Glutamatergic neuron (in vitro differentiated cells): ENCODE measurements around the gene FLT4. TPM values are rescaled to one million over a fixed set of nuclear protein-coding genes. Genes with fewer than 3 reads are reported as not detected.
"Not testable (repeated sequence)": the region's sequence is repeated elsewhere in the genome, so short reads cannot be mapped to it uniquely, and the experiment has no call there.

ENCODE experiments used
- DNase-seq: peaks from one replicate; pipeline ENCODE4 v3.0.0; 2022
- H3K27ac Mint-ChIP-seq: one replicate; pipeline ENCODE4 v1.8.0; 2020; ENCODE audit warnings: mild to moderate bottlenecking, mixed read lengths, inconsistent platforms; ENCODE audit not compliant: unreplicated experiment
- H3K27me3 Mint-ChIP-seq: one replicate; pipeline ENCODE4 v1.8.0; 2020; ENCODE audit warnings: mild to moderate bottlenecking, moderate library complexity, mixed read lengths, inconsistent platforms; ENCODE audit not compliant: unreplicated experiment
- H3K36me3 Mint-ChIP-seq: one replicate; pipeline ENCODE4 v1.8.0; 2020; ENCODE audit warnings: mild to moderate bottlenecking, mixed read lengths, inconsistent platforms; ENCODE audit not compliant: unreplicated experiment
- H3K4me1 Mint-ChIP-seq: one replicate; pipeline ENCODE4 v1.8.0; 2020; ENCODE audit warnings: mild to moderate bottlenecking, low read depth, mixed read lengths, inconsistent platforms; ENCODE audit not compliant: unreplicated experiment
- H3K4me3 Mint-ChIP-seq: one replicate; pipeline ENCODE4 v1.8.0; 2020; ENCODE audit warnings: mild to moderate bottlenecking, mixed read lengths, inconsistent platforms; ENCODE audit not compliant: unreplicated experiment
- H3K9me3 Mint-ChIP-seq: one replicate; pipeline ENCODE4 v1.8.0; 2020; ENCODE audit warnings: mild to moderate bottlenecking, moderate library complexity, mixed read lengths, inconsistent platforms; ENCODE audit not compliant: unreplicated experiment
- CTCF ChIP-seq: fragments of 200-600 bp; sonication (generic); IDR thresholded peaks from one replicate; pipeline ENCODE4 v1.5.0; 2021; ENCODE audit not compliant: partially characterized antibody, unreplicated experiment
- total RNA-seq: library from RNA; stranded (reverse); fragmentation: NEBNext Ultra II Directional; extraction: Animal tissue kit (Norgen Biotek cat#: 25700); gene quantifications from one replicate; pipeline ENCODE4 v1.2.1, GENCODE V29; 2021; ENCODE audit not compliant: unreplicated experiment

Gene FLT4
- total RNA-seq, 1 donor from 2014 or later, result 0.17 TPM

- no peak for TF ChIP-seq CTCF
- H3K4me1 Mint-ChIP-seq, result no peaks in the 10 kb centered on the region
- H3K36me3 Mint-ChIP-seq, result peaks cover 2% of the 10 kb centered on the region
- H3K27ac Mint-ChIP-seq, result no peak overlapping the region
- H3K9me3 Mint-ChIP-seq, result no peaks in the 10 kb centered on the region
- H3K4me3 Mint-ChIP-seq, result no peak overlapping the region
- DNase-seq, result no peak
- peaks cover 4% of the 10 kb centered on the region for H3K27me3 Mint-ChIP-seq
Measured at GRCh38 chr5:180690562-180690961, 41.2 kb upstream of the FLT4 start.

- no peak for DNase-seq
- TF ChIP-seq CTCF, result no peak
- Mint-ChIP-seq H3K27ac (no peak overlapping the region), H3K27me3 (peaks cover 4% of the 10 kb centered on the region), H3K36me3 (no peaks in the 10 kb centered on the region), H3K9me3 (no peaks in the 10 kb centered on the region), H3K4me3 (no peak overlapping the region), H3K4me1 (no peaks in the 10 kb centered on the region)
Measured at GRCh38 chr5:180689775-180690174, 40.4 kb upstream of the FLT4 start.

GRCh38 chr5:180689071-180689694 lies 39.8 kb upstream of the FLT4 start:
- DNase-seq, result no peak
- Mint-ChIP-seq H3K9me3 (no peaks in the 10 kb centered on the region), H3K36me3 (no peaks in the 10 kb centered on the region), H3K27me3 (peaks cover 4% of the 10 kb centered on the region), H3K27ac (no peak overlapping the region), H3K4me3 (no peak overlapping the region), H3K4me1 (no peaks in the 10 kb centered on the region)
- TF ChIP-seq CTCF, result no peak

GRCh38 chr5:180688330-180689070 lies 39.1 kb upstream of the FLT4 start:
- peaks cover 4% of the 10 kb centered on the region for H3K27me3 Mint-ChIP-seq
- H3K36me3 Mint-ChIP-seq, result no peaks in the 10 kb centered on the region
- H3K4me1 Mint-ChIP-seq, result no peaks in the 10 kb centered on the region
- no peak for TF ChIP-seq CTCF
- no peak for DNase-seq
- no peaks in the 10 kb centered on the region for H3K9me3 Mint-ChIP-seq
- H3K4me3 Mint-ChIP-seq, result no peak overlapping the region
- H3K27ac Mint-ChIP-seq, result no peak overlapping the region

GRCh38 chr5:180686799-180687198 lies 37.4 kb upstream of the FLT4 start:
- H3K27me3 Mint-ChIP-seq, H3K4me3 Mint-ChIP-seq: not testable (repeated sequence)

More at GRCh38 chr5:180686799-180687198, 37.4 kb upstream of the FLT4 start:
- DNase-seq, H3K27ac Mint-ChIP-seq, H3K36me3 Mint-ChIP-seq, H3K9me3 Mint-ChIP-seq, H3K4me1 Mint-ChIP-seq: not testable (repeated sequence)
